NK-92 (cell line): Measurements from ENCODE around the gene IGSF21.

Source experiments
- DNase-seq: peaks from one replicate; lab custom pipeline; 2025; ENCODE audit not compliant: unreplicated experiment; lab: John Stamatoyannopoulos, UW

IGSF21 gene

DNA sequence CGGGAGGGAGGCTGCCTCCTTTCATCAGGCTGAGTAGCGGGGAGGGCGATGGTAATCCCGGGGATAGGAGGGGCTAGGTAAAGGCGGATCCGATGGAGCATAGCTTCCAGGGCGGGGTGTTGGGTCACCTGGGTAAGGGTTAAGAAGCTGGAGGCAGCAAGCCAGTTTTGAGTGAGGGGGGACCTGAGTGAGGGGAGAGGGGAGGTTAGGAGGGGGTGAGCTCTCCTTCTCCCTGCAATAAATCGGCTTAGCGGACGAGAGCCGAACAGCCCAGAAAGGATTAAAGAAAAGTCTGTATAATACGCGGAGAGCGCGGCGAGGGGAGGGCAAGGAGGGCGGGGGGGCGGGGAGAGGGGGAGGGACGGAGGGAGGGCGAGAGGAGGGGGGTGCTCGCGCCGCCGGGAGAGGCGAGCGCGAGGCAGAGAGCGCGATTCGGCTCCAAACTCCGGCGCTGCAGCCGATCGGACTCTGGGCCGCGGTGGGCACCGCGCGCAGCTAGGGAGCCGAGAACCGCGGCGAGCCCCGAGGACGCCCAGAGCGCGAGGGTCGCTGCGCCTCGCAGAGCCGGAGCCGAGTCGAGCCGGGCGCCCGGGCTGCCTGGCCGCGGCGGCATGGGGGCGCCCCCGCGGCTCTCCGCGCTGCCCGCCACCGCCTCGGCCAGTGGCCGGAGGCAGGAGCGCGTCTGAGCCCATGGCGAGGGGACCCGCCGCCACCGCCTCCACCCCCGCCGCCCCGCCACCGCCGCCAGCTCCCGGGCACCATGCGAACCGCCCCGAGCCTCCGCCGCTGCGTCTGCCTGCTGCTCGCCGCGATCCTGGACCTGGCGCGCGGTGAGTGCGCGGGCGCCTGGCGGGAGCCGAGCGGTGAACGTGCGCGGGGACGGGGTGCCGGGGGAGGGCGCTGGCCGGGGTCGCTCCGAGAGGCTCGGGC lies at the start of gene IGSF21:
Gene IGSF21 (plus strand): TSS at position 430 of the 930 bp plus-strand sequence. CDS start 331 bp downstream, at position 761.
- DNase-seq: no peak

DNA sequence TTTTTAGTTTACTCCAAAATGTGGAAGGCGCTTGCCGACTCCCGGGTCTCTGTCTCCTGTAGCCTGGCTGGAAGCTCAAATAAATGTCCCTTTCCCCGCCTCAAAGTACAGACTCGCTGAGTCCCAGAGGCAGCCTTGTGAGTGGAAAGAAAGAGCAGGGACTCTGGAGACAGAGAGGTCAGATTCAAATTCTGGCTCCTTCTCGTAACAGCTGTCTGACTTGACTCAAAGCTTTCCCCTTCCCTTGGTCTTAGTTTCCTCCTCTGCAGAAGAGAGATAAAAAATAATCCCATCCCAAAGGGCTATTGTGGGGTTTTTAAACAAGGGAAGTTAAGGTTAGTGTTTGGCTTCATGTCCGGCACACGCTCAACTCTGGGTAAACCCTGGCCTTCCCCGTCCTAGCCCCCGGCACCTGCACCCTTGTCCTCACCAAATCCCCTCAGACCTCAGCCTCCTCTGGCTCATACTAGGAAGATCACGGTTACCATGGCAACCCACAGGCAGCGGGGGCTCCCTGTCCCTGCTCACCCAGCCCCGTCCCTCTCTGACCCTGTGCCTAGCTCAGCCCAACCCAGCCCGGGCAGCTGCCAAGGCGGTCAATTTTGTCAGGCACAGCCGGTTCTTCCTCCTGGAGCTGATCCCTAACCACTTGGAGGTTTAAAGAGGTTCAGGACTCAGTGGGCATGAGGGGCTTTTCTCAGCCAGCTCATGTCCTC lies 49.2 kb upstream of the IGSF21 start:
- DNase-seq: no peak

DNA sequence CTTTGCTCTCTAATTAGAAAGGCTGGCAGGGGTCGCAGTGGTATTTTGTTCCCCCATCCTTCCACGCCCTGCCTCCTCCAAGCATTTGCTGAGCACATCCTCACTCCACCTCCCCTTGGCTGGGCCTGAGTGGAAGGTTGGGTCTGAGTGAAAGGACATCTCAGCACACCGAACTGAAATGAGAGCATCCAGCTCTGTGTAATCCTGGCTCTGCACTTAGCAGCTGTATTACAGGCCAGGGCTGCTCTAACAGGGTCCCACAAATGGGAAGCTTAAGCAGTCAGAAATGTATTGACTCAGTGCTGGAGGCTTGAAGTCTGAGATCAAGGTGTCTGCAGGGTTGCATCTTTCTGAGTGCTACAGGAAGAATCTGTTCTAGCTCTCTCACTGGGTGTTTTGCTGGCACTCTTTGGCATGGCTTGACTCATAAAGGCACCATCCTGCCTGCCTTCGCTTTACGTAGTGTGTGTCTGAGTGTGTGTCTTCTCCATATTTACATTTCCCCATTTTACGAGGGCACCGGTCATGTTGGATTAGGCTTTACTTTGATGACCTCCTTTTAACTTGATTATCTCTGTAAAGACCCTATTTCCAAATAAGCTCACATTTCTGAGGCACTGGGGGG lies 48.5 kb upstream of the IGSF21 start:
- DNase-seq: no peak

DNA sequence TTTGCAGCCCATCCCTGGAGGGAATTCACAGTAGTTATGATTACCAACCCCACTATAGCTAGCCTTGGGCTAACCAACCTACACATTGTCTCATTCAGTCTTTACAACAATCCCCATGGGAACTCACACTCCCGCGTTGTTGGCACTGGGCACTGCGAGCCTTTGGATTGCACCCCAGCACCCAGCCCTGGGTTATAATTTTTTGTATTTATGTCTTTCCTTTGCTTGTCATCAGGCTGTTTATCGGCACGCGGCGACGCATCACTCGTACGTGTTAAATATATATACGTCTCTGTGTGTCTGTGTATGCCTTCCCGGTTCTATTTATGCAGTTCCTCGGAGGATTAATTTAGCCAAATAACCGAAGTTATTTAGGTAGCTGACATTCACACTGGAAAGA lies 47.2 kb upstream of the IGSF21 start:
- no peak for DNase-seq

DNA sequence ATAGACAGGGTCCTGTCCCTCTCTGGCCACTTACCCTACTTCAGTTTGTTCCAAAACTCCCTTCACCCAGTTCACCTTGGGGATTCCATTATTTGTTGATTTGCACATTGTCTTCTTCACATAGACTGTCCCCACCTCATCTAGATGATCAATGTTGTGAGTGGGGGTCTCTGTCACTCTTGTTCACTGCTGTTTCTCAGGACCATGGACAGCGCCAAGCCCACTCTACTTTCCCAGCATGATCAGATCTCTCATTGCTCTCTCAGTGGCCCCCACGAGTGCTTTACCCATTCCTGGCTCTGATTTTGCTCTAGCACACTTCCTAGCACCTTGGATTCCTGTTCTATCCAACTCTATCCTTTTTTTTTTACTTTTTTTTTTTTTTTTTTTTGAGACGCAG lies 45.4 kb upstream of the IGSF21 start:
- no peak for DNase-seq

DNA sequence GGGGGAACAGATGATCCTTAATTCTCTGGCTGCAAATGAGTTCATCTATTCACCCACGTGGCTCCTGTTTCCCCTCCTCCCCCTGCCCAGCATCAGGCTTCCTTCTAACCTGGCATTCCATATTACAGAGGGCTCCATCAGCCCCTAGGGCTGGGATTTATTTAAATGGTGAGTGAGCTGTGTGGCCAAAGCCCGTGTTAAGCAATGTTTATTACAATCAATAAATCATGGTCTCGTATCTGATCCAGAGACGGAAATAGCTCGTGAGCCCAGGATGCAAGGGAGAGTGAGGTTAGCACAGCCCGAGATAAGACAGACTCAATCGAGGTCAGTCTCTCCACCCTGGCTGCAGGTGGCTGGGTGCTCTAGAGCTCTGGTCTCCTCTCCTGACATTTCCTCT lies 43.1 kb upstream of the IGSF21 start:
- no peak for DNase-seq

DNA sequence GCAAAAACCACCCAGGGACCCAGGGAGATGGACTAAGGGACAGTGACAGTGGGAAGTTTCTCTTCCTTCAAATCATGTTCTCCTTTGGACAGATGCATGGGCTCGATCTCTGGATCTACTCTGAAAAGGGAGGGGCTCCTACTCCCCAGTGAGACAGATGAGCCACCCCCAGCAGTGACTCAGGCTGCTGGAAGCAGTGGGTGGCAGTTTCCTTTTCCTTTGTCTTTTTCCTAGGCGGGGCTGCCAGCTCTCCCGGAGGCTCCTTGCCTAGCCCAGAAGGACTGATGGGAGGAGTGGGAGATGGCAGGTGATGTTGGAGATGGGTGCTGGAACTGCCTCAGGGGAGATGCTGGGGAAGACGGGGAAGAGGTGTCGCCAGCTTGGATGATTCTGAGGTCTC lies 41.0 kb upstream of the IGSF21 start:
- DNase-seq: no peak

DNA sequence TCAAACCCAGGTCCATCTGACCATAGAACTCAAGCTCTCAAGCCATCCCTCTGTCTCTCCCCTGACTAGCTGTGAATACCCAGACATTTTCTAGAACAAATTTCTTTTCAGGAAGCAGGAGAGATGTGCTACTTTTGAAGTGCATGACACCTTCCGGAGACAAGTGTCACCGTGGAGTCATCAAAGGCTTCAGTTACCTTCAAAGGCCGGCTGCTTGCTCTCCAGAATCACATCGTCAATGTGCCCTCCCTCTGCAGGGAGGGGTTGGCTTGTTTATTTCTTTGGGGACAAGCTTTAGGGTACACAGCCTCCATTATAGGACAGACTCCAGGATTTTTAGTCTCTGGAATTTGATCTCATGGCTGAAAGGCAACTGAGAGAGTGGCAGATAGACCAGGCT lies 37.7 kb upstream of the IGSF21 start:
- no peak for DNase-seq

DNA sequence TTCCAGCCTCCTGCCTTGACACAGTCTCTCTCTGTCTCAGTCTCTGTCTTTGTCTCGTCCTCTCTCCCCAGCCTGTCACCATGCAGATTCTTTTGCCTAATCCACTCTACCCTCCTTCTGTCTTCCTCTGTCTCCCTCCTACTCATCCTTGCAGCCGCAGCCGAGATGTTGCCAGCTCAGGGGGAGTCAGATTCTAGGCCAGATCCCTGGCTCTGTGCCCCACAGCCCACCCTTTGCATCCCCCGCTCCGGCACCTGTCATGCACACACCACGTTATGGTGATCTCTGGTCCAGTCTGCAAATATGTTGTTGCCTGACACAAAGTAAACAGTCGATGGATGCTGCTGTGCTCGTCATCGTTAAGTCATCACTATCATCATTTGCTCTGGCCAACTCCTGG lies 35.5 kb upstream of the IGSF21 start:
- no peak for DNase-seq

DNA sequence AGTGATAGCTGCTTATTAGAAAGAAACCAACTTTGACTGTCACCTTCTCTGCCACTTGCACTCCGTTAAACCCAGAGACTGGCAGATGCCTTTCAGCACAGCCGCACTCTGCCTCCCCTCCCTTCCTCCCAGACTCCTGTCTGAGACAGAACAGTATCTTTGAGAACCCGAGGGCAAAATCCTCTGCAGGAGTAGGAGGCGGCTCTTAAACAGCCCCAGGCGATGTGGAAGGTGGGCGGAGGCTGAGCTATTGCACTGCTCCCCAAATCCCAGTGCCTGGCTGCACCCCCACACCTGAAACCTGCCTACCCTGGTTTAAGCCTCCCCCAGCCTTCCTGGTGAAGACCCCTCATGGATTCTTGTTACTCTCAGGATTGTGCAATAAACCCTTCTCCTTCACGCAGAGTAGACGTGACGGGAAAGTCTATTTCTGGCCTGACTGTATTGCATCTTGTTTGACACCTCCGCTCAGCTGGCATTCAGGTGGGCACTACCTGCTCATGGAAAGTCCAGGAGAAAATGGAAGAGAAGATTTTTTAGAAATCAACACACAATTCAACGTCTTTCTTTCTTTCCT lies 34.4 kb upstream of the IGSF21 start:
- no peak for DNase-seq

DNA sequence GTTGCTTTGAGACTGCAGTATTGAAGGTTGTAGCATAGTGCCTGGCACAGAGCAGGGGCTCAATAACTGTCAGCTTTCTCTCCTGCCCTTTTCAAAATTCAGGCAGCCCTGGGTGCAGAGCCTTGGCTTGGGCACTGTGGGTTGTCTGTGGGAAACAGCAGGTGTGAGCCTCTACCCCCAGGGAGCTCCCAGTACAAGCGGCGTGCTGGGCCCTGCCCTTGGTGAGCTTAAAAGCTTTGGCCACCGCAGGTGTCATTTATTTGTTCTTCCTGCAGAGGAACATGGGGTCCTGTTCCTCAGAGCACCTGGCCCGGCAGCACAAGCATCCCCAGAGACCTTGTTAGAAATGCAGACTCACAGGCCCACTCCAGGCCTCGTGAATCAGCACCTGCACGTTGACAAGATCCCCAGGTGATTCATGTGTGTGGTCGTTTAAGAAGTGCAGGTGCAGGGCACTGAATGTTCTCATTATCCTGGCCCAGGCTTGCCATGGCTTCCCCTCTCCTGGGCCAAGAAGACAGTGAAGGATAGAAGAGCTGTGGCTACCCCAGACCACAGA lies 29.9 kb upstream of the IGSF21 start:
- no peak for DNase-seq

DNA sequence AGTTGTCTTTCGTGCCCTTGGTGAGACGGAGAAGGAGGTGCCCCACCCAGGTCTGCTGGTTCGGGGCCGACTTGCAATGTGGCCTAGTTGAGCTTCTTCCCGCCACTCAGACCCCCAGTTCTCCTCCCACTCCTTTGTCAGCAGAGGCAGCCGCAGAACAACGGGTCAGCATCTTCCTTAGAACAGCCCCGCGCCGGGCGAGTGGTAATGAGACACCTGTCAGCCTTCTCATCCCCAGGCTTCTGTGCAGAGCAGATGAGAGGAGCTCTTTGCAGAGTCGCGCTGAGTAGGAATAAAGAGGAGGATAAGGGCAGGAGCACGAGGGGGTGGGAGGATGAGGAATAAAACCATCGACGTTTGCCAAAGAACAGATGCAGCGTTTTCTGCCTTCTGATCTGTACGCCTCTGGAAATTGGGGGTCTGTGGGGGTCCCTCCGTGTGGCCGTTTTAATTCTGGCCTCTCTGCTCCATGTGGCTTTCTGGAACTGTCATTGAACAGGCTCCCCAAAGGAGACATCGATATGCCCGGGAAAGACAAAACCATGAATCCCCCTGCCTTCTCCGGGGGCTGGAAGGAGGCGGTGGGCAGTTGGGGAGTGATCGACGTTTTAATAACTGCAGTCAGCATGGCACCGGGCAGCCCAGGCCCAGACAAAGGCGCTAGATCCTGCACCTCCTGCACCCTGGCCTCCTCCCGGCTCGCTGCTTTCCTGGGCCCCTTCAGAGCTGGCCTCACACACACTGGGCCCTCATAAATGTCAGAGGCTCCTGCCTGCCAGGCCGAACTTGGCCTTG lies 27.5 kb upstream of the IGSF21 start:
- no peak for DNase-seq

DNA sequence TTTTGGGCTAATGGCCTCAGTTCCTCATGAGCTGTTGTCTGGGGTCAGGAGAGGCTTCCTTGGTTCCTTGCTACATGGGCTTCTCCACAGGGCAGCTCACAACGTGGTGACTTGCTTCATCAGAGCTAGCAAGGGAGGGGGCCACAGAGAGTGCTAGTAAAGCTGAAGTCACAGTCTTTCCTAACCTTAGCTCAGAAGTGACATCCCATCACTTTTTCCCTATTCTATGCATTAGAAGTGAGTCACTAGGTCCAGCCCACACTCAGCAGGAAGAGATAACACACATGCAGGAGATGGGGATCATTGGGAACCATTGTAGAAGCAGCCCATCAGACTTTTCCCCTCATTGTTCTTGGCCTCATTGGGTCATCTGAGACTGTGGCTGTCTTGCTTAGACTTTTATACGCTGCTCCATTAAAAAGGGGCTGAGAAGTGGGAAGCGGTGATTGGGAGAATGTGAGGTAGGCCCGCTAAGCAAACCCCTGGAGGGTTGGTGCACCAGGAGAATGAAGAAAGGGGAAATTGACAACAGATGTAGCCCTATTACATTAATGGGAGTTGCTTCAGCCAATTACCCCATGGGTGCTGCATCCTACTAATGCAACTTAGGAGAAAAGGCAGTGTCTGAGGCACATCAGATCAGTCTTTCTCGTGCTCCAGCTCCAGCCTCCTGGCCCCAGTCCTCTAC lies 22.1 kb upstream of the IGSF21 start:
- DNase-seq: no peak

DNA sequence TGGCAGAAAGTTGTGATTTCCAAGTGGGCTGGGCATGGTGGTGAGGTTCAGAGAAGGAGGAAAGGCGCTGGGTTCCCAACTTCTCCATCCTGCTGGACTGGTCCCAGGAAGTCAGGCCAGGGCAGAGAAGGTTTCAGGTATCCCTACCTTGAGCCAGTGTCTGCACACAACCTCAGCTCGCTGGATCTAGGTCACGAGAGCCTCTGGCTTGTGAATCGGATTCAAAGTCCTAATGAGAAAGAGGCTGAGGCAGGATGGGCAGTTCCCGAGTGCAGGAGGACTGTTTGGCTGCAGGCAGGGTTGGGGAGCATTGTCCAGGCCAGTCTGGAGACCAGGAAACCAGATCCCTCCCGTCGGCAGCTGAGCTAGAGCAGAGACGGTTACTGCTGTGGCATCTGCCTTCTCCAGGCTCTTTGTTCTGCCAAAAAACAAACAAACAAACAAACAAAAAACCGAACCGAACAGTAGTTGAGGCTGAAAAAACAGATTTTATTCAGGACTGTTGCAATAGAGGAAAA lies 19.5 kb upstream of the IGSF21 start:
- DNase-seq: no peak

DNA sequence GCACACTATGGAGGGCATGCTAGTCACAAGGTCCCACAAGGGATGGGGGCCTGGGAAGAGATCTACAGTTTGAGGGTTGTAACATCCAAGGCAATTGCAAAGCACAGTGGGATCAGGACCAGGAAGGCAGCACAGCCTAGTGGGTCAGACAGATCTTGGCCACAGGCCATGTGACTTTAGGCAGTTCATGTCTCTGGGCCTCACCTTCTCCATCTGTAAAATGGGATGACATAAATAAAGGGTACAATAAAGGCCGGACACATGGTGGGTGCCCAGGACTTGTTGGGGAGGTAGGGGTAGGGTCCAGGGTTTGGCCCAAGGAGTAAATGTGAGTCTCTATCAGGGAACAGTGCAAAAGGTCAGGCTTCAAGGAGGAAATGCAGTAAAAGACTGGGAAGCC lies 18.1 kb upstream of the IGSF21 start:
- DNase-seq: no peak

DNA sequence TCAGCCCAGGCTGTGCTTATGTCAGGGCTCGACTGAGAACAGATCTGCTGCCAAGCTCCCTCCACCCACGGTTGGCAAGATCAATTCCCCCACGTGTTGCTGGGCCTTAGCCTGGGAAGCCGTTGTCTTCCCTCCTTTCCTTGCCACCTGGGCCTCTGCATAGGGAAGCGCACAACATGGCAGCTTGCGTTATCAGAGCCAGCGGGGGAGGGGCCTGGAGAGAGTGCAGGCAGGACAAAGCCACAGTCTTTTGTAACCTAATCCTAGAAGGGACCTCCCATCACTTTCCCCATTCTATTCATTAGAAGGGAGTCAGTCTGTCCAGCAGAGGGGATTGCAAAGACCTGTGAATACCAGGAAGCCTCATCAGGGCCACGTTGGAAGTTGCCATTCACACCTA lies 17.0 kb upstream of the IGSF21 start:
- DNase-seq: no peak

DNA sequence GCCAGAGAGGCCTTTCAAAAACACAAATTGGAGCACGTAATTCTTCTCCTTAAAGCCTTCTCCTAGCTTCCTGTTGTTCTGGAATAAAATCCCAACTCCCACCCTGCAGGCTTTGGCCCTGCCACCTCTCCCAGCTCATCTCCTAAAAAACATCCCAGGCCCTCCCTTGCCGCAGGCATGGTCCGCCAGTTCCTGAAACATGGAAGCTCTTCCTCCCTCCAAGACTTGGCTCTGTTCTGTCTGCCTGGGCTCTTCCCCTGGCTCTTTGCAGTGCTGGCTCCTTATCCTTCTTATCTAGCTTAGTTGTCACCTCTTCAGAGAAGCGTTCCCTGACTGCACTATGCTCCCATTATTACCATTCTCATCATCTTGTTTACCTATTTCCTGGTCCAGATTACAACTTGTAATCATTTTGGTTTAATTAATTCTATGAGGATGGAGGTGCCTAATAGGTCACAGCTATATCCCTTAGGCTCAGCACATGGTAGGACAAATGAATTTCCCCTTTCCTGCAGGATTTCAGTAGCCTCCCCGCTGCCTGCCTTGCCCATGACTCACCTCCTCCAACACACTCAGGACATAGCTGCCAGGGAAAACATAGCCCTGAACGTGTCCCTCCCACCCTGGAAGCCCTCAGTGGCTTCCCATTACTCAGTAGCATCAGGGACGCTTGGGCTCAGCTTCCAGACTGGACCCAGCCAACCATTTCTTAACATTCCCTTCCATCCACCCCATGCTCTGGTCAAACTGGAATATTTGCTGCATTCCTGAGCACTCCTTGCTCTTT lies 15.7 kb upstream of the IGSF21 start:
- DNase-seq: no peak

DNA sequence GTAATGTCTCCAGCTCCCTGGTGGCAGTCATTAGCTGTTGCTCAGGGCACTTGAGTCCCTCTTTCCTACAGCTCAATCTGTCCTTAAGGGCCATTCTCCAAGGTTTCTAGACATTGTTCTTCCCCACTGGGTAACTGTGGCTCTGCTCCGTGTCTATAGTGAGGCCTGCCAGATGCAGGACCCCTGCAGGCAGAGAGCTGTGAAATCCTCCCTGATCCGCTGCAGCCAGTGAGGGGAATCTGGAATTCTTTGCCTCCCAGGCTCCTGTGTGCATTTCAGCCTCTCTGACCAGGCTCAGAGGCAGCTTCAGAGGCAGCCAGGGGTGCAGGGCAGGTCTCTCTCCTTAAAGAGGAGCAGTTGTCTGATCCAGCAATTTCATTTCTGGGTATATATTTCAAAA lies 14.4 kb upstream of the IGSF21 start:
- no peak for DNase-seq

DNA sequence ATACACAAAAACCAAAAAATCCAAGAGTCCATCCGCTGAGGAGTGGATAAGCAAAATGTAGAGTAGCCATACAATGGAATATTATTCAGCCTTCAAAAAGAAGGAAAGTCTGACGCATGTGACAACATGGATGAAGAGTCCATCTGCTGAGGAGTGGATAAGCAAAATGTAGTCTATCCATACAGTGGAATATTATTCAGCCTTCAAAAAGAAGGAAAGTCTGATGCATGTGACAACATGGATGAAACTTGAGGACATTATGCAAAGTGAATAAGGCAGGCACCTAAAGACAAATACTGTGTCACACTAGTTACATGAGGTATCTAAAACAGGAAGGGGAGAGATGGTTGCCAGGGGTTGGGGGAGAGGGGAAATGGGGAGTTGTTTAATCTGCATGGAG lies 14.0 kb upstream of the IGSF21 start:
- no peak for DNase-seq
